Ascending aorta (tissue), 2 donors: ENCODE results near the gene OSCAR. TPM values are rescaled to one million over a fixed set of nuclear protein-coding genes. Genes with fewer than 3 reads are reported as not detected.

Source experiments
- DNase-seq, 2 donors: peaks; one replicate each; pipeline ENCODE4 v3.0.0-alpha.2; 2019; ENCODE audit warnings: low spot score in 2 of 2
- H3K27ac ChIP-seq, 2 donors: fragments of 200-600 bp; sonication (generic); one replicate each; pipeline ENCODE4 v1.5.1; 2016 to 2017; ENCODE audit warnings: mild to moderate bottlenecking in 1 of 2
- H3K27me3 ChIP-seq: fragments of 200-600 bp; sonication (generic); one replicate; pipeline ENCODE4 v1.5.1; 2017
- H3K36me3 ChIP-seq, 2 donors: fragments of 200-600 bp; sonication (generic); one replicate each; pipeline ENCODE4 v1.5.1; 2016
- H3K4me1 ChIP-seq, 2 donors: fragments of 200-600 bp; sonication (generic); one replicate each; pipeline ENCODE4 v1.5.1; 2016 to 2017; ENCODE audit warnings: mild to moderate bottlenecking in 1 of 2
- H3K4me3 ChIP-seq, 2 donors: fragments of 200-600 bp; sonication (generic); one replicate each; pipeline ENCODE4 v1.5.1; 2016 to 2017; ENCODE audit warnings: mild to moderate bottlenecking in 1 of 2
- H3K9me3 ChIP-seq, 2 donors: fragments of 200-600 bp; sonication (generic); one replicate each; pipeline ENCODE4 v1.5.1; 2016
- CTCF ChIP-seq, 3 experiments: fragments of 200-600 bp in 2 of 3; fragments of 450-650 bp in 1 of 3; sonication (generic) in 2 of 3; IDR thresholded peaks; one replicate each; pipeline ENCODE4 v1.5.1; 2016 to 2019; ENCODE audit warnings: antibody characterized with exemption in 3 of 3, mild to moderate bottlenecking in 1 of 3, moderate library complexity in 1 of 3
- intact Hi-C: fragments of 100-400 bp; cut with DNase I; formaldehyde crosslinking; loops from one replicate; pipeline ENCODE4 v1.15.1; 2023
- total RNA-seq: library from RNA; depleted of rRNA; stranded (reverse); fragments of >200 nt; gene quantifications from one replicate; pipeline ENCODE4 v1.1.0, GENCODE V29; 2016

The OSCAR gene
- total RNA-seq, 1 donor from 2014 or later: 13.6 TPM

DNA sequence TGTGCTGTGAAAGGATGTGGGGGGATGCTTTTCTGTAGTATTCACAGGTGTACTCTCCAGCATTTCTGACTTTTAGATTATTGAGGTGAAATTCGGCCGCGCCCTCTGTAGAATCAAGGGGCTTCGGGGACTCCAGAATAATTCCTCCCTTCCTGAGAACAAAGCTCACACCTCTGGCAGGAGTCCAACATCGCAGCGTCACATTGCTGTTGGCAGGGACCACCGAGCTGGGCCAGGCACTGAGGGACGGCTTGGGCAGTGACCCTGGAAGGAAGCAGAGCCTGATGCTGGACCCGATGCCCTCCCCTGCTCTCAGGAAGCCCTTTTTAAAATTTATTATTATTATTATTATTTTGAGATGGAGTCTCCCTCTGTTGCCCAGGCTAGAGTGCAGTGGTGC, 25.8 kb downstream of the OSCAR start:
- intact Hi-C loops: no loop called here
- TF ChIP-seq CTCF (IDR thresholded peaks at IDR 0.05): no peak
- Histone ChIP-seq H3K9me3 (peaks cover 0 to 2% of the 10 kb centered on the region in 2 donors), H3K27ac (no peak overlapping the region), H3K36me3 (no peaks in the 10 kb centered on the region), H3K4me1 (no peaks in the 10 kb centered on the region), H3K4me3 (no peak overlapping the region), H3K27me3 (no peaks in the 10 kb centered on the region)
- DNase-seq: no peak

GRCh38 chr19:54073829-54074228, 26.8 kb downstream of the OSCAR start:
- DNase-seq: no peak
- Histone ChIP-seq H3K27ac (no peak overlapping the region), H3K36me3 (no peaks in the 10 kb centered on the region), H3K27me3 (no peaks in the 10 kb centered on the region), H3K4me3 (no peak overlapping the region), H3K4me1 (no peaks in the 10 kb centered on the region), H3K9me3 (peaks cover 0 to 9% of the 10 kb centered on the region in 2 donors)
- intact Hi-C loops: no loop called here
- TF ChIP-seq CTCF (IDR thresholded peaks at IDR 0.05): no peak

DNA sequence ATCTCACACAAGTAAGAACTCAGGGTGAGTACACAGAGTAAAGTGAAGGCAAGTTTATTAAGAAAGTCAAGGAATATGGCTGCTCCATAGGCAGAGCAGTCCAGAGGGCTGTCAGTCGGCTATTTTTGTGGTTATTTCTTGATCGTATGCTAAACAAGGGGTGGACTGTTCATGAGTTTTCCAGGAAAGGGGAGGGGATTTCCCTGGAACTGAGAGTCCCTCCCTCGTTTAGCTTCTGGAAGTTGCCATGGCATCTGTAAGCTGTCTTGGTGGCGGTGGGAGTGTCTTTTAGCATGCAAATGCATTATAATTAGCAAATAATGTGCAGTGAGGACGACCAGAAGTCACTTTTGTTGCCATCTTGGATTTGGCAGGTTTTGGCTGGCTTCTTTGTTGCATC, 31.1 kb downstream of the OSCAR start:
- no peaks in the 10 kb centered on the region for H3K36me3 ChIP-seq
- H3K9me3 ChIP-seq: peaks cover 0 to 9% of the 10 kb centered on the region in 2 donors
- intact Hi-C loops: no loop called here
- no peaks in the 10 kb centered on the region for H3K27me3 ChIP-seq
- H3K27ac ChIP-seq: no peak overlapping the region
- no peaks in the 10 kb centered on the region for H3K4me1 ChIP-seq
- no peak for TF ChIP-seq CTCF (IDR thresholded peaks at IDR 0.05)
- DNase-seq: no peak
- H3K4me3 ChIP-seq: no peak overlapping the region

GRCh38 chr19:54063350-54064116, 37.1 kb downstream of the OSCAR start, which contains the start of gene VSTM1:
Gene VSTM1, minus strand, starts transcription at chr19:54063897. Its CDS starts 120 bp downstream, at chr19:54063777.
- Histone ChIP-seq H3K4me3 (no peak within 1 kb of the TSS), H3K27me3 (no peaks in the 10 kb centered on the region), H3K27ac (no peak within 1 kb of the TSS), H3K4me1 (no peaks in the 10 kb centered on the region), H3K36me3 (no peaks in the 10 kb centered on the region), H3K9me3 (no peaks in the 10 kb centered on the region)
- intact Hi-C loops: no loop called here
- TF ChIP-seq CTCF (IDR thresholded peaks at IDR 0.05): no peak
- DNase-seq: no peak

GRCh38 chr19:54062643-54063042, 38.0 kb downstream of the OSCAR start:
- no peaks in the 10 kb centered on the region for H3K9me3 ChIP-seq
- no peaks in the 10 kb centered on the region for H3K4me1 ChIP-seq
- no peaks in the 10 kb centered on the region for H3K27me3 ChIP-seq
- H3K4me3 ChIP-seq: no peak overlapping the region
- no peak for TF ChIP-seq CTCF (IDR thresholded peaks at IDR 0.05)
- intact Hi-C loops: no loop called here
- H3K36me3 ChIP-seq: no peaks in the 10 kb centered on the region
- H3K27ac ChIP-seq: no peak overlapping the region
- no peak for DNase-seq
